Spleen (tissue), 11 donors: ENCODE data around the gene ZNF385B. TPM values are rescaled to one million over a fixed set of nuclear protein-coding genes. Genes with fewer than 3 reads are reported as not detected.

Experiments used
- DNase-seq: peaks from one replicate; pipeline ENCODE4 v3.0.0-alpha.2; 2020
- H3K27ac ChIP-seq, 8 donors: fragments of 200-600 bp; sonication (generic) in 7 of 8; 1 replicate in 4 of 8; 2 replicates in 4 of 8; pipeline versions ENCODE4 v1.5.0 to v1.8.0; 2016 to 2021; ENCODE audit warnings: inconsistent platforms in 4 of 8, mild to moderate bottlenecking in 4 of 8, moderate library complexity in 1 of 8
- H3K27me3 ChIP-seq, 7 donors: fragments of 200-600 bp; sonication (generic) in 6 of 7; replicated peaks in 1 of 7; 1 replicate in 4 of 7; 2 replicates in 3 of 7; pipeline versions ENCODE4 v1.5.0 to v1.8.0; 2016 to 2021; ENCODE audit warnings: inconsistent platforms in 3 of 7, mild to moderate bottlenecking in 1 of 7
- H3K36me3 ChIP-seq, 6 donors: fragments of 200-600 bp; sonication (generic) in 5 of 6; 1 replicate in 4 of 6; 2 replicates in 2 of 6; pipeline versions ENCODE4 v1.5.0 to v1.8.0; 2016 to 2021; ENCODE audit warnings: inconsistent platforms in 2 of 6
- H3K4me1 ChIP-seq, 6 donors: fragments of 200-600 bp; sonication (generic) in 5 of 6; 1 replicate in 3 of 6; 2 replicates in 3 of 6; pipeline versions ENCODE4 v1.5.0 to v1.8.0; 2016 to 2021; ENCODE audit warnings: inconsistent platforms in 3 of 6
- H3K4me3 ChIP-seq, 8 donors: fragments of 200-600 bp; sonication (generic) in 7 of 8; 1 replicate in 4 of 8; 2 replicates in 4 of 8; pipeline versions ENCODE4 v1.5.0 to v1.8.0; 2016 to 2021; ENCODE audit warnings: inconsistent platforms in 4 of 8, mild to moderate bottlenecking in 4 of 8, moderate library complexity in 2 of 8
- H3K9me3 ChIP-seq, 8 donors: fragments of 200-600 bp; sonication (generic) in 7 of 8; 1 replicate in 4 of 8; 2 replicates in 4 of 8; pipeline versions ENCODE4 v1.5.0 to v1.8.0; 2016 to 2021; ENCODE audit warnings: inconsistent platforms in 4 of 8
- CTCF ChIP-seq, 11 experiments: fragments of 200-600 bp in 7 of 11; fragments of 450-650 bp in 4 of 11; sonication (generic) in 4 of 11; IDR thresholded peaks in 8 of 11; conservative IDR thresholded peaks in 3 of 11; 1 replicate in 7 of 11; 2 replicates in 4 of 11; pipeline versions ENCODE4 v1.4.0 to v1.8.0; 2016 to 2021; ENCODE audit warnings: antibody characterized with exemption in 11 of 11, inconsistent platforms in 4 of 11, mild to moderate bottlenecking in 1 of 11
- POLR2A ChIP-seq, 3 donors: fragments of 450-650 bp; IDR thresholded peaks; one replicate each; pipeline ENCODE4 v1.5.1; 2017; ENCODE audit warnings: antibody characterized with exemption in 3 of 3, mild to moderate bottlenecking in 1 of 3
- POLR2AphosphoS5 ChIP-seq, 3 donors: sonication (generic); formaldehyde crosslinking; IDR thresholded peaks; one replicate each; pipeline ENCODE4 v1.5.1; 2017; ENCODE audit warnings: antibody characterized with exemption in 3 of 3
- WGBS, 5 donors: extraction: QIAGEN DNeasy Blood & Tissue Kit in 3 of 5; methylation state at CpG; one replicate each; pipeline versions ENCODE4 v1.1.5 to v1.1.7; 2013 to 2018; 5-methylcytosine and 5-hydroxymethylcytosine counted together
- intact Hi-C: fragments of 100-400 bp; cut with DNase I; formaldehyde crosslinking; loops from one replicate; pipeline ENCODE4 v1.15.0; 2023; ENCODE audit warnings: low total_unique reads
- polyA plus RNA-seq, 3 donors: library from polyadenylated mRNA; stranded (reverse); fragments of 200-250 nt; gene quantifications; one replicate each; pipeline ENCODE4 v1.2.1, GENCODE V29; 2013
- total RNA-seq, 7 donors: library from RNA; depleted of rRNA in 3 of 7; stranded (reverse); fragments of >200 nt in 3 of 7; fragmentation: NEBNext Ultra II Directional in 4 of 7; extraction: Animal tissue kit (Norgen Biotek cat#: 25700) in 4 of 7; gene quantifications; one replicate each; pipeline versions ENCODE4 v1.1.0 to v1.2.1, GENCODE V29; 2016 to 2021
- donor health status: healthy with polysubstance abuse.
- donor health status: DM: no; HTN: no; CAD: no; lungs with moderate emphysema.
- donor health status: DM: no; HTN: no; CAD: no.
- donor health status: Bipolar disorder and iron deficiency.
- donor health status: healthy.
- donor health status: DM: no; HTN: no; CAD: no.
- donor health status: DM: yes; HTN: yes; CAD: no.

Gene ZNF385B
- total and polyA plus RNA-seq, 10 donors, result 0.03 to 4.3 (median 0.37) TPM; not detected in 3

- intact Hi-C loops, result no loop called here
- no peaks in the 10 kb centered on the region for H3K9me3 ChIP-seq
- no peak overlapping the region for H3K4me3 ChIP-seq
- DNase-seq, result no peak
- WGBS, 5 donors, result 0 to 24% (median 17%) methylated on average over 1 of the region's 1 CpG
- H3K27ac ChIP-seq, result no peak overlapping the region
- H3K27me3 ChIP-seq, result peaks cover 0 to 4% (median 0%) of the 10 kb centered on the region in 7 donors
- no peaks in the 10 kb centered on the region for H3K36me3 ChIP-seq
- no peaks in the 10 kb centered on the region for H3K4me1 ChIP-seq
- no peak for TF ChIP-seq POLR2A (IDR thresholded peaks at IDR 0.05)
- no peak for TF ChIP-seq CTCF (IDR thresholded peaks at IDR 0.05 in 8 of 11, conservative IDR thresholded peaks at IDR 0.05 in 3 of 11)
- TF ChIP-seq POLR2AphosphoS5 (IDR thresholded peaks at IDR 0.05), result no peak
Observed at GRCh38 chr2:179612108-179612507, 249.3 kb downstream of the ZNF385B start.

DNA sequence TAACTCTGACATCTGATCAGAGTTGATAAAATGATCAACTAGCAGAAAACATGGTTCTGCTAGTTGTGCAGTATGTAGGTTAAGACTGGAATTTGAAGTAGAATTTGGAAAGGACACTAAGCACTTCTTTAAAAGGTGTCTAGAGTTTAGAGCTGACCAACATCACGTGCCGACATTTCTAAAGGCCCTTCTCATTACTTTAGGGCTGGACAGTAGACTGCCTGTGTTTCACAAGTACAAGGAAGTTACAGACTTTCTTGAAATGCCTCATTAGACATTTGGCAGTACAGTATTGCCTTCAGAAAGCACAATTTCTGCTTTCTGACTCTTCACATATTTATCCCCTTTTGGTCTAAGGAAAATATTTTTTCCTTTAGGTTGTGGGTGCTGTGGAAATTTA lies 255.3 kb downstream of the ZNF385B start:
- H3K36me3 ChIP-seq, result no peaks in the 10 kb centered on the region
- TF ChIP-seq CTCF (IDR thresholded peaks at IDR 0.05 in 8 of 11, conservative IDR thresholded peaks at IDR 0.05 in 3 of 11) (no peak), POLR2A (IDR thresholded peaks at IDR 0.05) (no peak), POLR2AphosphoS5 (IDR thresholded peaks at IDR 0.05) (no peak)
- no peaks in the 10 kb centered on the region for H3K9me3 ChIP-seq
- no peaks in the 10 kb centered on the region for H3K27me3 ChIP-seq
- no peaks in the 10 kb centered on the region for H3K4me1 ChIP-seq
- H3K4me3 ChIP-seq, result no peak overlapping the region
- no peak for DNase-seq
- H3K27ac ChIP-seq, result no peak overlapping the region
- intact Hi-C loops, result no loop called here
- 58 to 95% (median 90%) methylated on average over 2 of the region's 2 CpGs for WGBS, 5 donors

- no peak for TF ChIP-seq POLR2AphosphoS5 (IDR thresholded peaks at IDR 0.05)
- TF ChIP-seq POLR2A (IDR thresholded peaks at IDR 0.05), result no peak
- no peak for TF ChIP-seq CTCF (IDR thresholded peaks at IDR 0.05 in 8 of 11, conservative IDR thresholded peaks at IDR 0.05 in 3 of 11)
- 83 to 93% (median 84%) methylated on average over 2 of the region's 2 CpGs for WGBS, 5 donors
- intact Hi-C loops, result no loop called here
Observed at GRCh38 chr2:179605341-179605740, 256.1 kb downstream of the ZNF385B start.

GRCh38 chr2:179604598-179604997 lies 256.8 kb downstream of the ZNF385B start:
- no peaks in the 10 kb centered on the region for H3K9me3 ChIP-seq
- H3K36me3 ChIP-seq, result no peaks in the 10 kb centered on the region
- H3K27me3 ChIP-seq, result no peaks in the 10 kb centered on the region
- no peak overlapping the region for H3K27ac ChIP-seq
- DNase-seq, result no peak
- no peak overlapping the region for H3K4me3 ChIP-seq
- TF ChIP-seq POLR2A (IDR thresholded peaks at IDR 0.05), result no peak
- no peak for TF ChIP-seq CTCF (IDR thresholded peaks at IDR 0.05 in 8 of 11, conservative IDR thresholded peaks at IDR 0.05 in 3 of 11)
- no peak for TF ChIP-seq POLR2AphosphoS5 (IDR thresholded peaks at IDR 0.05)
- intact Hi-C loops, result no loop called here
- H3K4me1 ChIP-seq, result no peaks in the 10 kb centered on the region

More at GRCh38 chr2:179605341-179605740, 256.1 kb downstream of the ZNF385B start:
- Histone ChIP-seq H3K27me3 (no peaks in the 10 kb centered on the region), H3K36me3 (no peaks in the 10 kb centered on the region), H3K9me3 (no peaks in the 10 kb centered on the region), H3K27ac (no peak overlapping the region), H3K4me1 (no peaks in the 10 kb centered on the region), H3K4me3 (no peak overlapping the region)
- no peak for DNase-seq
